PC-9 (cell line): ENCODE data around the gene PATJ. TPM values are rescaled to one million over a fixed set of nuclear protein-coding genes. Genes with fewer than 3 reads are reported as not detected.

Source experiments
- BruUV-seq: library from RNA; stranded (reverse); fragments of 400-500 nt; replicated peaks from 2 replicates; lab custom pipeline; 2021; lab: Mats Ljungman, UMichigan
- CTCF ChIA-PET: fragments of 300-600 bp; sonication (Branson Sonifier 250); formaldehyde crosslinking; loops from one replicate; lab custom pipeline; 2022; ENCODE audit warnings: antibody characterized with exemption; lab: Charles Lee
- POLR2A ChIA-PET: fragments of 300-600 bp; sonication (Branson Sonifier 250); formaldehyde crosslinking; loops from one replicate; lab custom pipeline; 2022; ENCODE audit warnings: antibody characterized with exemption; ENCODE audit not compliant: unreplicated experiment; lab: Charles Lee
- DNase-seq, 2 experiments: peaks; one replicate each; pipeline versions ENCODE4 v3.0.0 to v3.0.0-alpha.2; 2015 to 2022; ENCODE audit warnings: mixed read lengths in 1 of 2
- H2AFZ ChIP-seq: fragments of 200-600 bp; sonication (generic); 2 replicates; pipeline ENCODE4 v1.8.1; 2017; ENCODE audit warnings: antibody characterized with exemption
- H3F3A ChIP-seq: fragments of 200-600 bp; sonication (generic); 2 replicates; pipeline ENCODE4 v1.8.1; 2017; ENCODE audit warnings: antibody characterized with exemption, mild to moderate bottlenecking, low read depth; ENCODE audit not compliant: insufficient read depth
- H3K27ac ChIP-seq: fragments of 200-600 bp; sonication (generic); 2 replicates; pipeline ENCODE4 v1.6.1; 2016; ENCODE audit warnings: mixed run types
- H3K27me3 ChIP-seq: fragments of 200-600 bp; sonication (generic); 2 replicates; pipeline ENCODE4 v1.6.1; 2016; ENCODE audit warnings: low read depth, mixed run types; ENCODE audit not compliant: insufficient read depth
- H3K36me3 ChIP-seq: fragments of 200-600 bp; sonication (generic); 2 replicates; pipeline ENCODE4 v1.6.1; 2016; ENCODE audit warnings: low read depth, mixed run types
- H3K4me1 ChIP-seq: fragments of 200-600 bp; sonication (generic); replicated peaks from 2 replicates; pipeline ENCODE4 v1.6.1; 2016; ENCODE audit warnings: mixed run types; ENCODE audit not compliant: insufficient read depth
- H3K4me2 ChIP-seq: fragments of 200-600 bp; sonication (generic); 2 replicates; pipeline ENCODE4 v1.6.1; 2017; ENCODE audit warnings: mixed run types
- H3K4me3 ChIP-seq: fragments of 200-600 bp; sonication (generic); 2 replicates; pipeline ENCODE4 v1.6.1; 2016; ENCODE audit warnings: mixed run types
- H3K79me2 ChIP-seq: fragments of 200-600 bp; sonication (generic); 2 replicates; pipeline ENCODE4 v1.6.1; 2017; ENCODE audit warnings: low read depth, mixed run types
- H3K9me2 ChIP-seq: fragments of 200-600 bp; sonication (generic); 2 replicates; pipeline ENCODE4 v1.8.1; 2017; ENCODE audit warnings: mild to moderate bottlenecking; ENCODE audit not compliant: insufficient read depth
- H3K9me3 ChIP-seq: fragments of 200-600 bp; sonication (generic); 2 replicates; pipeline ENCODE4 v1.8.1; 2016; ENCODE audit warnings: low read depth; ENCODE audit not compliant: insufficient read depth
- H4K20me1 ChIP-seq: fragments of 200-600 bp; sonication (generic); 2 replicates; pipeline ENCODE4 v1.8.1; 2017; ENCODE audit not compliant: insufficient read depth
- CTCF ChIP-seq: fragments of 200-600 bp; sonication (generic); conservative IDR thresholded peaks from 2 replicates; pipeline ENCODE4 v1.6.1; 2017; ENCODE audit warnings: mixed run types, antibody characterized with exemption, mild to moderate bottlenecking, moderate library complexity
- EZH2 ChIP-seq: fragments of 200-600 bp; sonication (generic); IDR thresholded peaks from 2 replicates; pipeline ENCODE4 v1.8.0; 2017; ENCODE audit warnings: antibody characterized with exemption, low read depth
- intact Hi-C: fragments of 100-400 bp; cut with micrococcal nuclease; formaldehyde crosslinking; loops from one replicate; pipeline ENCODE4 v1.10.0; 2022; ENCODE audit not compliant: unreplicated experiment
- total RNA-seq: library from RNA; stranded (reverse); gene quantifications from 2 replicates; pipeline ENCODE4 v1.2.3, GENCODE V29; 2021

The PATJ gene
- total RNA-seq, 1 experiment from 2014 or later: 91.0 TPM

- POLR2A ChIA-PET: interaction anchor here (0.6 kb wide), 1 partner anchor 486 kb away, joined by 5 read pairs; no protein-coding TSS in a partner anchor
- H3K4me3 ChIP-seq: no peak overlapping the region
- TF ChIP-seq EZH2 (no peak), CTCF (no peak)
- DNase-seq: no peak
- H3K9me2 ChIP-seq: no peaks in the 10 kb centered on the region
- no peak overlapping the region for H2AFZ ChIP-seq
- no TSS peak for BruUV-seq
- no peak overlapping the region for H3K4me2 ChIP-seq
- H3F3A ChIP-seq: peaks cover 5% of the 10 kb centered on the region; the same call in 1 of the 2 replicates
- no peaks in the 10 kb centered on the region for H4K20me1 ChIP-seq
- intact Hi-C loops: no loop called here
- no peaks in the 10 kb centered on the region for H3K9me3 ChIP-seq
- 0 out of 2 replicates have a peak overlapping the region, but pooled peaks have one; percentile 13 for H3K27ac ChIP-seq
- peaks cover 14% of the 10 kb centered on the region; the same call in 1 of the 2 replicates for H3K36me3 ChIP-seq
- H3K27me3 ChIP-seq: no peaks in the 10 kb centered on the region
- no peaks in the 10 kb centered on the region; the same call in 1 of the 2 replicates for H3K79me2 ChIP-seq
- CTCF ChIA-PET: no interaction called here
- no peaks in the 10 kb centered on the region for H3K4me1 ChIP-seq
These were observed 225.5 kb downstream of the PATJ start for GRCh38 chr1:61967750-61968149.

GRCh38 chr1:61968869-61969268 is 226.6 kb downstream of the PATJ start:
- H3K4me3 ChIP-seq: no peak overlapping the region
- no peaks in the 10 kb centered on the region for H3K27me3 ChIP-seq
- H4K20me1 ChIP-seq: no peaks in the 10 kb centered on the region
- H3K79me2 ChIP-seq: no peaks in the 10 kb centered on the region; the same call in 1 of the 2 replicates
- H3F3A ChIP-seq: peaks cover 5% of the 10 kb centered on the region; the same call in 1 of the 2 replicates
- no peaks in the 10 kb centered on the region for H3K9me2 ChIP-seq
- ChIA-PET POLR2A (no interaction called here), CTCF (no interaction called here)
- H3K4me1 ChIP-seq: no peaks in the 10 kb centered on the region
- H2AFZ ChIP-seq: no peak overlapping the region
- no peak overlapping the region for H3K4me2 ChIP-seq
- no peaks in the 10 kb centered on the region for H3K9me3 ChIP-seq
- H3K27ac ChIP-seq: no peak overlapping the region
- TF ChIP-seq CTCF: no peak
- TF ChIP-seq EZH2: no peak
- H3K36me3 ChIP-seq: peaks cover 14% of the 10 kb centered on the region; the same call in 1 of the 2 replicates
- DNase-seq: no peak
- intact Hi-C loops: no loop called here
- BruUV-seq: no TSS peak

GRCh38 chr1:61973100-61973837 is 231.0 kb downstream of the PATJ start:
- Histone ChIP-seq H3K79me2 (no peaks in the 10 kb centered on the region; the same call in 1 of the 2 replicates), H3K4me2 (no peak overlapping the region), H3K27me3 (no peaks in the 10 kb centered on the region), H3F3A (peaks cover 5% of the 10 kb centered on the region; the same call in 1 of the 2 replicates), H3K9me2 (no peaks in the 10 kb centered on the region), H3K4me3 (no peak overlapping the region), H3K36me3 (peaks cover 14% of the 10 kb centered on the region; the same call in 1 of the 2 replicates), H2AFZ (no peak overlapping the region), H3K9me3 (no peaks in the 10 kb centered on the region), H3K27ac (no peak overlapping the region), H3K4me1 (no peaks in the 10 kb centered on the region), H4K20me1 (no peaks in the 10 kb centered on the region)
- POLR2A ChIA-PET: no interaction called here
- TF ChIP-seq CTCF (no peak), EZH2 (no peak)
- no peak for DNase-seq
- no TSS peak for BruUV-seq
- CTCF ChIA-PET: no interaction called here
- intact Hi-C loops: no loop called here
